Astrocyte of the cerebellum (primary cell): ENCODE data around the gene LIMS1.
"Not testable (repeated sequence)": the region's sequence is repeated elsewhere in the genome, so short reads cannot be mapped to it uniquely, and the experiment has no call there.

Experiments
- DNase-seq: peaks from one replicate; pipeline ENCODE4 v3.0.0-alpha.2; 2011; ENCODE audit warnings: low read depth
- H3K4me3 ChIP-seq: 2 replicates; pipeline ENCODE4 v1.5.1; 2011; ENCODE audit warnings: mild to moderate bottlenecking, low read depth, low read length, moderate library complexity
- CTCF ChIP-seq: IDR thresholded peaks from 2 replicates; pipeline ENCODE4 v1.5.1; 2012; ENCODE audit warnings: low read length, low read depth, moderate library complexity, mild to moderate bottlenecking; ENCODE audit errors: missing control alignments
- in situ Hi-C: cut with HindIII; loops from 2 replicates; pipeline ENCODE4 v1.10.0; 2017; ENCODE audit warnings: low sequenced_read_pairs

Gene LIMS1

GRCh38 chr2:108678198-108678651, 144.0 kb downstream of the LIMS1 start:
- in situ Hi-C loops, H3K4me3 ChIP-seq: not testable (repeated sequence)
- DNase-seq, result peak; percentile 80

DNA sequence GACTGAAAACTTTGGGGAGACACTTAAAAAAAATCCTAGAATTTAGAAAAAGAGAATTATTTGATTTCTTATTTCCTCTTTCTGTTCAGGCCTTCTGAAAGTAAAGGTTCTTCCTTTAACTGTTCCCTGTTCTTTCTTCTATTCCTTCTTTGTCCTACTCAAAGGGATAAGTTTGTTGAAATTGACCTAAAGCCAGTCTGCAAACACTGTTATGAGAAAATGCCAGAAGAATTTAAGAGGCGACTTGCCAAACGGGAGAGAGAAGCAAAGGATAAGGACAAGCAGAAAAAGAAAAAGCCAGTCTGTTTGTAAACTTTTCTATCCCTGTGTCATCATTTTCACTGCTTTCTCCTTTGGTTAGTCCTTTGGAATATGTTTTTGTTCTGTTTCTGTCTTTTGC, 146.5 kb downstream of the LIMS1 start:
- DNase-seq, in situ Hi-C loops, H3K4me3 ChIP-seq: not testable (repeated sequence)

- H3K4me3 ChIP-seq, in situ Hi-C loops, DNase-seq: not testable (repeated sequence)
These were observed 154.8 kb downstream of the LIMS1 start for GRCh38 chr2:108688818-108689756.

DNA sequence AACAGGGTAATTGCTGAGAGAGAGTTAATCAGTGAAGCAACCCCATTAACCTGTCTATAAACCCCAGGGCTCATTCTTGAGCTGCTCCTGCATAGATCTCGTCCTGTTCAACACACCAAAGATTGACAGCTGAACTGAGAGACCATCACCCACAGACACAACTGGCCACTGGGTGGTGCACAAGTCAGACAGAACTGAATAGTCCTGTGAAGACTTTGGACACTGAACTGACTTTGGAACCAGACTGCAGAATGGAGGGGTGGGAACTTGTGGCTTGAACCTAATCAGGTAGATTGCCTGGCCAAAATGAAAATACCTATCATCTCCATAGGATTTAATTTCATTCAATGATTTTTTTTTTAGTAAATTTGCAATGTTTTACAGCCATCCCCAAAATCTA, 155.7 kb downstream of the LIMS1 start:
- H3K4me3 ChIP-seq, in situ Hi-C loops, DNase-seq: not testable (repeated sequence)

- TF ChIP-seq CTCF, result no peak
- no peak overlapping the region for H3K4me3 ChIP-seq
- in situ Hi-C loops, result no loop called here
- DNase-seq, result no peak
These were observed 157.2 kb downstream of the LIMS1 start for GRCh38 chr2:108691447-108691846.

- no peak for DNase-seq
- H3K4me3 ChIP-seq, result no peak overlapping the region
- in situ Hi-C loops, result no loop called here
- TF ChIP-seq CTCF, result no peak
These were observed 166.9 kb downstream of the LIMS1 start for GRCh38 chr2:108701208-108701607.

DNA sequence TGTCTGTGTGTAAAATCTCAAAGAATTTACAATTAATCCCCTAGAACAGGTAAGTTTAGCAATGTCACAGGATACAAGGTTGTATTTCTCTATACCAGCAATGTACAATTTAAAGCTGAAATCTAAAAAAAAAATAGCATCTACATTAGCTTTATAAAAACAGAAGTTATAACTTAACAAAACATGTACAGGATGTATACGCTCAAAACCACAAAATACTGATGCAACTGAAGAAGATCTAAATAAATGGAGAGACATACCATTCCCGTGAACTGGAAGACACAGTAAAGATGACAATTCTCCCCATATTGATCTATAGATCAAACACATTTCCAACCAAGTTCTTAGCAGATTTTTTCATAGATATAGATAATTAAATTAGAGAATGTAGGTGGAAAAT, 167.5 kb downstream of the LIMS1 start:
- in situ Hi-C loops, result no loop called here
- DNase-seq, result no peak
- TF ChIP-seq CTCF, result no peak
- H3K4me3 ChIP-seq, result no peak overlapping the region

DNA sequence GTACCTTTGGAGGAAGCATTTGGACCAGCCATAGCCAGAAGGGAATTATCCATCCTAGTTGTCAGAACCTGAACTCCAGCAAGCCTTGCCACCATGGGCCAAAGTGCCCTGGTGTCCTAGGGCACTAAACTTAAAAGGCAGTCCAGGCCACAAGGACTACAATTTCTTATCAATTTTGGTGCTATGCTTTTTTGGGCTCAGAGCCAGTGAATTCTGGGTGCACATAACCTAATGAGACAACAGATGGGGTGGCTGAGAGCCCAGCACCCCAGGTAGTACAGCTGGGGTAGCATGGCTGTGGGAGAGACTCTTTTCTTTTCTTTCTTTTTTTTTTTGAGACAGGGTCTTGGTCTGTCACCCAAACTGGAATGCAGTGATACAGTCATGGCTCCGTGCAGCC, 170.6 kb downstream of the LIMS1 start:
- in situ Hi-C loops, result no loop called here
- no peak for DNase-seq
- no peak overlapping the region for H3K4me3 ChIP-seq
- no peak for TF ChIP-seq CTCF

- no peak for TF ChIP-seq CTCF
- H3K4me3 ChIP-seq, result no peak overlapping the region
- in situ Hi-C loops, result no loop called here
- DNase-seq, result no peak
These were observed 173.0 kb downstream of the LIMS1 start for GRCh38 chr2:108707300-108707699.

DNA sequence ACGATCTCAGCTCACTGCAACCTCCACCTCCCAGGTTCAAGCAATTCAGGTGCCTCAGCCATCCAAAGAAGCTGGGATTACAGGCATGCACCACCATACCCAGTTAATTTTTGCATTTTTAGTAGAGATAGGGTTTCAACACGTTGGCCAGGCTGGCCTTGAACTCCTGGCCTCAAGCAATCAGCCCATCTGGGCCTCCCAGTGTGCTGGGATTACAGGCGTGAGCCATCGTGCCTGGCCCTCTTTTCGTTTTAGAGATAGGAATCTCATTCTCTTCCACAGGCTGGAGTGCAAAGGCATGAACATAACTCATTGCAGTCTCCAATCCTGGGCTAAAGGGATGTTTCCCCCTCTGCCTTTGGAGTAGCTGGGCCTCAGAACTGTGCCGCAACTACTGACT, 182.7 kb downstream of the LIMS1 start:
- DNase-seq, in situ Hi-C loops, H3K4me3 ChIP-seq: not testable (repeated sequence)
